ENCODE data around the gene MYO7A. TPM values are rescaled to one million over a fixed set of nuclear protein-coding genes. Genes with fewer than 3 reads are reported as not detected.
"Not testable (repeated sequence)": the region's sequence is repeated elsewhere in the genome, so short reads cannot be mapped to it uniquely, and the experiment has no call there.

MYO7A gene
- total RNA-seq, 3 donors from 2014 or later = 4.3 to 23.5 (median 4.5) TPM

DNA sequence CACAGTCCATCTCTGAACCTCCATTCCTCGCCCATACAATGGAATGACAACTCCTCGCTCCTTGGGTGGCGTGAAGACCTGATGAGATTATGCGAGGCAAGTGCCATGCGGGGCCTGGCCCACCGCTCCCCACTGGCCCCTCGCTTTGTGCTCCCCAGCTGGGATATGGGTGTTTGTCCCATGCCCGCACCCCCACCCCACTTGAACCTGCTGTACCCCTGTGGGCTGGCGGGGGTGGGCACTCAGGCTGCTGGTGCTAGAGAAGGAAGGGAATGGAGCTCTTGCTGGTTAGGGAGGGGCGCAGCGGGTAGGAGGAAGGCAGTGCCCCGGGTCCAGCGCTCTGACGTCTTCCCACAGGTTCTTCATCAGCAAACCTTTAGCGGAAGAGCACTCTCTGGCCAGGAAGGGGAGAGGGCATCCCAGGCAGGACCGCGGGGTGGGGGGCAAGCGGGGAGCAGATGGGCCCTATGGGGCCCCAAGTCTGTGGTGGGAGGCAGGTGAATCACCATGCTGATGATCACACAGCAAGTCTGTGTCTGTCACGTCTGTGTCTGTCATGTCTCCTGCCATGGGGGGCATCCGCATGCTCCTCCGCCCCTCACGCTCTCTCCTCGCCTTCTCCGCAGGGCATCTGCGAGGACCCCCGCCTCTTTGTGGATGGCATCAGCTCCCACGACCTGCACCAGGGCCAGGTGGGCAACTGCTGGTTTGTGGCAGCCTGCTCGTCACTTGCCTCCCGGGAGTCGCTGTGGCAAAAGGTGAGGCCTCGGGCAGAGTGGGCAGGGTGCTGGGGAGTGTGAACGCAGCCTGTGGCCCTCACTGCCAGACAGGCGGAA is 34.8 kb upstream of the MYO7A start:
- Histone ChIP-seq H3K36me3 (no peaks in the 10 kb centered on the region), H3K27ac (no peak overlapping the region), H3K4me3 (no peak overlapping the region), H3K9me3 (no peaks in the 10 kb centered on the region), H3K27me3 (no peaks in the 10 kb centered on the region), H3K4me1 (no peaks in the 10 kb centered on the region)
- no peak for DNase-seq (ENCODE audit: low spot score in 2 of 2)
- TF ChIP-seq POLR2AphosphoS5 (IDR thresholded peaks at IDR 0.05) (no peak), CTCF (IDR thresholded peaks at IDR 0.05) (no peak), POLR2A (IDR thresholded peaks at IDR 0.05) (no peak)
- intact Hi-C loops (cut with DNase I; ENCODE audit: low total_unique reads) = no loop called here

DNA sequence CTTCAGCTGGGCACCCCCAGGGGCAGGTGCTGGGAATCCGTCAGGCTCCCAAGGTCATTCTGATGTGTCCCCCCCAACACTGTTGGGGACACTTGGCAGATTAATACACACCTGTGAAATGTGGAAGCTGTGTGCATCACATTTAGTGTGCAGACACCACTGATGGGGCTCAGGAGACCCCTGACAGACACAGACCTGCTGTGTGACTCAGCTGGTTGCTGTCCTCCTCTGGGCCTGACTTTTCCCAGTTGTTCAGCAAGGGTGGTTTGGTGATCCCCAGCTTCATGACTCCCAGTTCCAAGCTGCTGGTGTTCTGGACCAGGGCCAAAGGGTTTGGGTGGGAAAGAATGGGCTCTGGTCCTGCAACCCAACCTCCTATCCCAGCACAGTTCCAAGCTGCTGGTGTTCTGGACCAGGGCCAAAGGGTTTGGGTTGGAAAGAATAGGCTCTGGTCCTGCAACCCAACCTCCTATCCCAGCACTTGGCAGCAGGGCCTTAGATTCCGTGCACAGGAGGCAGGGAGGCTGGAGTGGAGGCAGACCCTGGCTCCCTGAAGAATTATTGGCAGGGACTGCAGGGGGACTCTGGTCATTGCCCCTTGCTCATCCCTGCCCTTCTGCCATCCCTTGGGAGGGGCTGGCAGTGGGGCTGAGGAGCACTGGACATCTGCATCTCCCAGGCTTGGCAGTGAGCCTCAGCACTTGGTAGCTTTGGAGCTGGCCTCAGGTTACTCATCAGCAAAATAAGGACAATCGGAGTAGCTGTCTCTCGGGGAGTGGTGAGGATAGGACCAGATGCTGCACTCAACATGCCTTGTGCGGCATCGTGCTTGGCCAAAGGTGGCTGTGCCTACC is 33.8 kb upstream of the MYO7A start:
- no peaks in the 10 kb centered on the region for H3K4me1 ChIP-seq
- no peak overlapping the region for H3K27ac ChIP-seq
- H3K27me3 ChIP-seq = no peaks in the 10 kb centered on the region
- no peak for DNase-seq (ENCODE audit: low spot score in 2 of 2)
- H3K36me3 ChIP-seq = no peaks in the 10 kb centered on the region
- no peak for TF ChIP-seq POLR2AphosphoS5 (IDR thresholded peaks at IDR 0.05)
- intact Hi-C loops (cut with DNase I; ENCODE audit: low total_unique reads) = no loop called here
- no peak overlapping the region for H3K4me3 ChIP-seq
- H3K9me3 ChIP-seq = no peaks in the 10 kb centered on the region

GRCh38 chr11:77094841-77095365 is 33.1 kb upstream of the MYO7A start:
- H3K27ac ChIP-seq = no peak overlapping the region
- no peaks in the 10 kb centered on the region for H3K9me3 ChIP-seq
- H3K27me3 ChIP-seq = no peaks in the 10 kb centered on the region
- intact Hi-C loops (cut with DNase I; ENCODE audit: low total_unique reads) = no loop called here
- no peak for DNase-seq (ENCODE audit: low spot score in 2 of 2)
- H3K4me3 ChIP-seq = no peak overlapping the region
- no peak for TF ChIP-seq POLR2AphosphoS5 (IDR thresholded peaks at IDR 0.05)
- TF ChIP-seq POLR2A (IDR thresholded peaks at IDR 0.05) = no peak
- TF ChIP-seq CTCF (IDR thresholded peaks at IDR 0.05) = no peak
- no peaks in the 10 kb centered on the region for H3K4me1 ChIP-seq
- no peaks in the 10 kb centered on the region for H3K36me3 ChIP-seq

- intact Hi-C loops (cut with DNase I; ENCODE audit: low total_unique reads) = no loop called here
- Histone ChIP-seq H3K4me3 (no peak overlapping the region), H3K4me1 (no peaks in the 10 kb centered on the region), H3K9me3 (no peaks in the 10 kb centered on the region), H3K36me3 (no peaks in the 10 kb centered on the region), H3K27me3 (no peaks in the 10 kb centered on the region), H3K27ac (no peak overlapping the region)
- DNase-seq (ENCODE audit: low spot score in 2 of 2) = no peak
- TF ChIP-seq CTCF (IDR thresholded peaks at IDR 0.05) (no peak), POLR2A (IDR thresholded peaks at IDR 0.05) (no peak), POLR2AphosphoS5 (IDR thresholded peaks at IDR 0.05) (no peak)
These were observed 32.2 kb upstream of the MYO7A start for GRCh38 chr11:77095551-77096490.

DNA sequence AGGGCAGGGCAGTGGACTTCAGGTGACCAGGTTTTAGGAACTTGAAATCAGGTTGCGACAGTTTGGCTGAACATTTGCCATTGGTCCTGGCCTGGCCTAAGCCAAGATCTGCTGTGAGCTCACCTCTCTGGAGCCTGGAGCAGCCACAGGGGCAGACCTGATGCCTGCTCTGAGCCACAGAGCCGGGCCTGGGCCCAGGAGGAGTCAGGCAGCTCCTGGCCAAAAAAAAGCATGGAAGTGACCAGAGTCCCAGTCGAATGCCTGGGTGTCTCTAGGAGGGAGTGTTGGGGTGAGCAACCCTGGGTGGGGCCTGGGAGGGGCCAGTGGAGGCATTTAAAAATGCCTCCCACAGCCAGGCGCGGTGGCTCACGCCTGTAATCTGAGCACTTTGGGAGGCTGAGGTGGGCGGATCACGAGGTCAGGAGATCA is 31.4 kb upstream of the MYO7A start:
- Histone ChIP-seq H3K27me3 (no peaks in the 10 kb centered on the region), H3K27ac (no peak overlapping the region), H3K4me3 (no peak overlapping the region), H3K9me3 (no peaks in the 10 kb centered on the region), H3K4me1 (no peaks in the 10 kb centered on the region), H3K36me3 (no peaks in the 10 kb centered on the region)
- no peak for DNase-seq (ENCODE audit: low spot score in 2 of 2)
- TF ChIP-seq POLR2A (IDR thresholded peaks at IDR 0.05) = no peak
- TF ChIP-seq CTCF (IDR thresholded peaks at IDR 0.05) = no peak
- no peak for TF ChIP-seq POLR2AphosphoS5 (IDR thresholded peaks at IDR 0.05)
- intact Hi-C loops (cut with DNase I; ENCODE audit: low total_unique reads) = no loop called here

DNA sequence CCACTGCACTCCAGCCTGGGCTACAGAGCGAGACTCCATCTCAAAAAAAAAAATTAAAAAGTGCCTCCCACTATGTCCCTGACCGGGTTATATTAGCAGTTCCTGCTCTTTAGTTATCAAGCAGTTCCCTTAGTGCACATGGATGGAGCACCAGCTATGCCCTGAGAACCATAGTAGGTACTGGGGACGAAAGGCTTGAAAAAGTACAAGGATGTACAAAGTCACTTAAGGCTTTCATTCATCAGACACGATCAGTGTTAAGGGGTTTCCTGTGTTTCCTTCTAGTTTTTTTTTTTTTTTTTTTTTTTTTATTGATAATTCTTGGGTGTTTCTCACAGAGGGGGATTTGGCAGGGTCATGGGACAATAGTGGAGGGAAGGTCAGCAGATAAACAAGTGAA is 30.9 kb upstream of the MYO7A start:
- H3K27me3 ChIP-seq; DNase-seq (ENCODE audit: low spot score in 2 of 2); intact Hi-C loops (cut with DNase I; ENCODE audit: low total_unique reads); H3K9me3 ChIP-seq; H3K36me3 ChIP-seq; H3K27ac ChIP-seq; H3K4me3 ChIP-seq; H3K4me1 ChIP-seq: not testable (repeated sequence)
